Measurements from ENCODE around the gene AASDH.

- TF ChIP-seq GABPA (IDR thresholded peaks at IDR 0.05 in 1 of 2, conservative IDR thresholded peaks at IDR 0.05 in 1 of 2) (no peak), RAD21 (IDR thresholded peaks at IDR 0.05) (no peak), REST (IDR thresholded peaks at IDR 0.05) (no peak), CTCF (IDR thresholded peaks at IDR 0.05; ENCODE audit: low read depth, low read length, missing input control) (no peak)
Measured at GRCh38 chr4:56324011-56324610, 63.2 kb downstream of the AASDH start.
